Measurements from ENCODE around the gene RILPL1. TPM values are rescaled to one million over a fixed set of nuclear protein-coding genes. Genes with fewer than 3 reads are reported as not detected.
"Not testable (repeated sequence)": the region's sequence is repeated elsewhere in the genome, so short reads cannot be mapped to it uniquely, and the experiment has no call there.

Gene RILPL1
- total and polyA plus RNA-seq, 2 donors (not counting 1 experiment from before 2014, with no cell fraction given): 7.8 to 15.8 TPM

DNA sequence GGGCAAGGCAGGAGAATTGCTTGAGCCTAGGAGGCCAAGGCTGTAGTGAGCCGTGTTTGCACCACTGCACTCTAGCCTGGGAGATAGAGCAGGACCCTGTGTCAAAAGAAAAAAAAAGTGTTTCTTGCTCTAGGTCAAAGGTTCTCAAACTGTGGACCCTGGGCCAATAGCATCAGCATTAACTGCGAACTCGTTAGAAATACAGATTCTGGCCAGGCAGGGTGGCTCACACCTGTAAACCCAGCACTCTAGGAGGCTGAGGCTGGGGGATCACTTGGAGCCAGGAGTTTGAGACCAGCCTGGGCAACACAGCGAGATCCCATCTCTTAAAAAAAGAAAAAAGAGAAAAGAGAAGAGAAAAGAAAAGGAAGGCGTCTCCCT, 97.9 kb downstream of the RILPL1 start:
- TF ChIP-seq CTCF (conservative IDR thresholded peaks at IDR 0.05 in 1 of 2, IDR thresholded peaks at IDR 0.05 in 1 of 2; ENCODE audit: low read depth in 1 of 2, low read length in 2 of 2): no peak
- no peak for TF ChIP-seq EZH2 (IDR thresholded peaks at IDR 0.05; ENCODE audit: low read length, missing control alignments)
- Histone ChIP-seq H3K9ac (ENCODE audit: insufficient read depth, low read length) (no peak overlapping the region), H3K79me2 (ENCODE audit: control insufficient read depth, insufficient read depth, low read length) (peaks cover 6% of the 10 kb centered on the region), H3K36me3 (ENCODE audit: control insufficient read depth, insufficient read depth, low read length) (no peaks in the 10 kb centered on the region), H3K27me3 (ENCODE audit: control insufficient read depth, insufficient read depth, low read length) (no peaks in the 10 kb centered on the region), H3K4me1 (ENCODE audit: control insufficient read depth, extremely low read depth, insufficient read depth, low read length) (no peaks in the 10 kb centered on the region), H3K9me3 (ENCODE audit: control insufficient read depth, insufficient read depth, low read depth, low read length) (no peaks in the 10 kb centered on the region), H3K4me3 (replicated peaks in 1 of 4; ENCODE audit: control extremely low read depth in 1 of 4, insufficient read depth in 1 of 4, low read depth in 3 of 4, low read length in 4 of 4) (peak overlapping the region; percentile 65 to 94 (median 77)), H3K27ac (ENCODE audit: insufficient read depth, low read length) (peak overlapping the region; percentile 42), H3K4me2 (ENCODE audit: extremely low read depth, insufficient read depth, low read length) (peak overlapping the region; percentile 66), H2AFZ (ENCODE audit: low read length) (no peak overlapping the region), H4K20me1 (ENCODE audit: control insufficient read depth, extremely low read depth, insufficient read depth, low read length) (no peaks in the 10 kb centered on the region)
- DNase-seq (ENCODE audit: low read depth in 2 of 2): no peak

- Histone ChIP-seq H4K20me1 (ENCODE audit: control insufficient read depth, extremely low read depth, insufficient read depth, low read length) (no peaks in the 10 kb centered on the region), H3K79me2 (ENCODE audit: control insufficient read depth, insufficient read depth, low read length) (peaks cover 6% of the 10 kb centered on the region), H3K4me3 (replicated peaks in 1 of 4; ENCODE audit: control extremely low read depth in 1 of 4, insufficient read depth in 1 of 4, low read depth in 3 of 4, low read length in 4 of 4) (no peak overlapping the region), H3K36me3 (ENCODE audit: control insufficient read depth, insufficient read depth, low read length) (no peaks in the 10 kb centered on the region), H3K4me2 (ENCODE audit: extremely low read depth, insufficient read depth, low read length) (no peak overlapping the region), H3K9me3 (ENCODE audit: control insufficient read depth, insufficient read depth, low read depth, low read length) (no peaks in the 10 kb centered on the region), H3K27me3 (ENCODE audit: control insufficient read depth, insufficient read depth, low read length) (no peaks in the 10 kb centered on the region), H2AFZ (ENCODE audit: low read length) (no peak overlapping the region), H3K27ac (ENCODE audit: insufficient read depth, low read length) (no peak overlapping the region), H3K9ac (ENCODE audit: insufficient read depth, low read length) (no peak overlapping the region), H3K4me1 (ENCODE audit: control insufficient read depth, extremely low read depth, insufficient read depth, low read length) (no peaks in the 10 kb centered on the region)
- DNase-seq (ENCODE audit: low read depth in 2 of 2): no peak
- TF ChIP-seq EZH2 (IDR thresholded peaks at IDR 0.05; ENCODE audit: low read length, missing control alignments): no peak
- no peak for TF ChIP-seq CTCF (conservative IDR thresholded peaks at IDR 0.05 in 1 of 2, IDR thresholded peaks at IDR 0.05 in 1 of 2; ENCODE audit: low read depth in 1 of 2, low read length in 2 of 2)
Measured at GRCh38 chr12:123433615-123434014, 99.9 kb downstream of the RILPL1 start.

GRCh38 chr12:123431951-123432817, 101.3 kb downstream of the RILPL1 start:
- H4K20me1 ChIP-seq (ENCODE audit: control insufficient read depth, extremely low read depth, insufficient read depth, low read length); H3K4me1 ChIP-seq (ENCODE audit: control insufficient read depth, extremely low read depth, insufficient read depth, low read length); H3K4me3 ChIP-seq (replicated peaks in 1 of 4; ENCODE audit: control extremely low read depth in 1 of 4, insufficient read depth in 1 of 4, low read depth in 3 of 4, low read length in 4 of 4); H3K36me3 ChIP-seq (ENCODE audit: control insufficient read depth, insufficient read depth, low read length); H3K79me2 ChIP-seq (ENCODE audit: control insufficient read depth, insufficient read depth, low read length); H2AFZ ChIP-seq (ENCODE audit: low read length); DNase-seq (ENCODE audit: low read depth in 2 of 2); H3K4me2 ChIP-seq (ENCODE audit: extremely low read depth, insufficient read depth, low read length); H3K27ac ChIP-seq (ENCODE audit: insufficient read depth, low read length); H3K9ac ChIP-seq (ENCODE audit: insufficient read depth, low read length); H3K9me3 ChIP-seq (ENCODE audit: control insufficient read depth, insufficient read depth, low read depth, low read length); H3K27me3 ChIP-seq (ENCODE audit: control insufficient read depth, insufficient read depth, low read length): not testable (repeated sequence)

GRCh38 chr12:123429101-123429500, 104.4 kb downstream of the RILPL1 start:
- H3K9me3 ChIP-seq (ENCODE audit: control insufficient read depth, insufficient read depth, low read depth, low read length); H3K36me3 ChIP-seq (ENCODE audit: control insufficient read depth, insufficient read depth, low read length); H3K27ac ChIP-seq (ENCODE audit: insufficient read depth, low read length); H3K27me3 ChIP-seq (ENCODE audit: control insufficient read depth, insufficient read depth, low read length); H2AFZ ChIP-seq (ENCODE audit: low read length); DNase-seq (ENCODE audit: low read depth in 2 of 2); H4K20me1 ChIP-seq (ENCODE audit: control insufficient read depth, extremely low read depth, insufficient read depth, low read length); H3K4me1 ChIP-seq (ENCODE audit: control insufficient read depth, extremely low read depth, insufficient read depth, low read length); H3K4me2 ChIP-seq (ENCODE audit: extremely low read depth, insufficient read depth, low read length); H3K79me2 ChIP-seq (ENCODE audit: control insufficient read depth, insufficient read depth, low read length); H3K9ac ChIP-seq (ENCODE audit: insufficient read depth, low read length); H3K4me3 ChIP-seq (replicated peaks in 1 of 4; ENCODE audit: control extremely low read depth in 1 of 4, insufficient read depth in 1 of 4, low read depth in 3 of 4, low read length in 4 of 4): not testable (repeated sequence)

Measured in fibroblast of lung (primary cell).